Measurements from ENCODE around the gene ARID1B.

DNA sequence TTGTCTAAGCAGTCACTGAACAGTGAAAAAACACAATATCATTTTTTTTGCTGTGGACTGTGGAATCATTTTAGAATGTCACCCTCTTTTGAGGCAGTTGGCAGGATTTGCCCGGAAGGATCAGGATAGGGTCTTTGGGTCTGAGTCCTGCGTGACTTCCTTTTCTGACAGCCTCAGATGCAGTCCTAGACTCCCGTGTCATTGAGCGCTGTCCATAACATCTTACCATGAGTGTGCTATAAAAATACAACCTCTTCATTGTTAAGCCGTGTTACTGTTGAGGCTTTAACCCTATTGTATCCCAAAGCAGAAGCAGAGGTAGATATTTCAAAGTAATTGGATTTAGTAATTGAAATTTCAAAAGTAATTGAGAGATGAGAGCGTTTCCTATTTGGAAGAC lies 30.6 kb downstream of the ARID1B start:
- TF ChIP-seq, protein P1, sequence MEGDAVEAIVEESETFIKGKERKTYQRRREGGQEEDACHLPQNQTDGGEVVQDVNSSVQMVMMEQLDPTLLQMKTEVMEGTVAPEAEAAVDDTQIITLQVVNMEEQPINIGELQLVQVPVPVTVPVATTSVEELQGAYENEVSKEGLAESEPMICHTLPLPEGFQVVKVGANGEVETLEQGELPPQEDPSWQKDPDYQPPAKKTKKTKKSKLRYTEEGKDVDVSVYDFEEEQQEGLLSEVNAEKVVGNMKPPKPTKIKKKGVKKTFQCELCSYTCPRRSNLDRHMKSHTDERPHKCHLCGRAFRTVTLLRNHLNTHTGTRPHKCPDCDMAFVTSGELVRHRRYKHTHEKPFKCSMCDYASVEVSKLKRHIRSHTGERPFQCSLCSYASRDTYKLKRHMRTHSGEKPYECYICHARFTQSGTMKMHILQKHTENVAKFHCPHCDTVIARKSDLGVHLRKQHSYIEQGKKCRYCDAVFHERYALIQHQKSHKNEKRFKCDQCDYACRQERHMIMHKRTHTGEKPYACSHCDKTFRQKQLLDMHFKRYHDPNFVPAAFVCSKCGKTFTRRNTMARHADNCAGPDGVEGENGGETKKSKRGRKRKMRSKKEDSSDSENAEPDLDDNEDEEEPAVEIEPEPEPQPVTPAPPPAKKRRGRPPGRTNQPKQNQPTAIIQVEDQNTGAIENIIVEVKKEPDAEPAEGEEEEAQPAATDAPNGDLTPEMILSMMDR (IDR thresholded peaks at IDR 0.05; ENCODE audit: low read length) = no peak
- no peak for TF ChIP-seq EZH2 (IDR thresholded peaks at IDR 0.05; ENCODE audit: borderline replicate concordance, low read length)

Measured in OCI-LY1 (cell line).